AG08396 (cell line): Measurements from ENCODE around the gene ZNF785.
A peak's percentile ranks its signal among the peaks of the same experiment; 100 is the strongest.
"Not testable (repeated sequence)": the region's sequence is repeated elsewhere in the genome, so short reads cannot be mapped to it uniquely, and the experiment has no call there.

Experiments used
- DNase-seq: peaks from one replicate; pipeline ENCODE4 v3.0.0; 2012; ENCODE audit warnings: low spot score, mixed read lengths

The ZNF785 gene

DNA sequence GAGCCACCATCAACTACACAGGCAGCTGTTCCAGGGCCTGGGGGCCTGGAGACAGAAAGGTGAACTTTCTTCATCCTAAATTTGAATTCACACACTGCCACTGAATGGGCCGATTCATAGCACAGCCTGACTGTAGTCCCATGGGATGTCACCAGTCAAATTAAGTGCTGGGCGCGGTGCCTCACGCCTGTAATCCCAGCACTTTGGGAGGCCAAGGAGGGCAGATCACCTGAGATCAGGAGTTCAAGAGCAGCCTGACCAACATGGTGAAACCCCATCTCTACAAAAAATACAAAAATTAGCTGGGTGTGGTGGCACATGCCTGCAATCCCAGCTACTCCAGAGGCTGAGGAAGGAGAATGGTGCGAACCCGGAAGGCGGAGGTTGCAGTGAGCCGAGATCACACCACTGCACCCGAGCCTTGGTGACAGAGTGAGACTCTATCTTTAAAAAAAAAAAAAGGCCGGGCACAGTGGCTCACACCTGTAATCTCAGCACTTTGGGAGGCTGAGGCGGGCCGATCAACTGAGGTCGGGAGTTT, 45.4 kb downstream of the ZNF785 start:
- DNase-seq = not testable (repeated sequence)

DNA sequence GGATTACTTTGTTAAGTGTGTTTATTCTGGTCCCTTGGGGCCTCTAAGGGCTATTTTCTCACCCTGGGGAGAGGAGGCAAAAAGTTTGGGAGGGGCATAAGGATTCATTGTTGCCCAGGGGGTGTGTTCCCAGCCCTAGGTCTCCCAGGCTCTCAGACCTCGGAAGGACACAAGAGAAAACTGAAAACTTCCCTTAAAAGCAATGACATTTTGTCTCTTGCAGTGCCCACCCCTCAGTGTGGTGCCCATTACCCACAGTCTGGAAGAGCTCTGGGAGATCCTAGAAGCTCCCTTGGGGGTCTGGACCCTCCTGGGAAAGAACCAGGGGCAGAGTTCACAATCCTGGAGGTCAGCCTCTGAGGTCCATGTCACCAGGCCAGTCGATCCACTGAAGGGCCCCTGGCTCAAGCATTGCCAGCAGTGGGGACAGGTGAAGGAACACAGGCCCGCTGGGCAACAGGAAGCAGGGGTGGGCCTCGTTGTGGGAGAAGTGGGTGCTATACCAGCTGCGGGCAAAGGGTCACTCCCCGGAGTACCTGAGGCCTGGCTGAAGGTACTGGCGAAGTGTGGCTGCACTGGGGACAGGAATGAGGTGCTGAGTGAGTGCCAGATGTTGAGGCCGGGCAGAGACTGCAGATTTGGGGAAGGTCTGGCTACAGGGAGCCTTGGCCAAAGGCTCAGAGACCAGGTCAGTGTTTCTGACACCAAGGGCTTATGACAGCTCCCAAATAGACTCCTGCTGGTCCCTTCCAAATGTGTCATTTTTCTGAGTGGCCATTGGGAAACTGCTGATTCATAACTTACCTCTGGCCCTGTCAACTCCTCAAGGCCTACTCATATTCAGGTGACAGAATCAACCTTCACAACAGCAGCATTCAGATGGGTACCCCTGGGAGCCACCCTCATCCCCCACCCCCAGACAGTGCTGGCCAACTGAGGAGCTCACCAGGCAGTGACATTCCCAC, 46.2 kb downstream of the ZNF785 start:
- no peak for DNase-seq

DNA sequence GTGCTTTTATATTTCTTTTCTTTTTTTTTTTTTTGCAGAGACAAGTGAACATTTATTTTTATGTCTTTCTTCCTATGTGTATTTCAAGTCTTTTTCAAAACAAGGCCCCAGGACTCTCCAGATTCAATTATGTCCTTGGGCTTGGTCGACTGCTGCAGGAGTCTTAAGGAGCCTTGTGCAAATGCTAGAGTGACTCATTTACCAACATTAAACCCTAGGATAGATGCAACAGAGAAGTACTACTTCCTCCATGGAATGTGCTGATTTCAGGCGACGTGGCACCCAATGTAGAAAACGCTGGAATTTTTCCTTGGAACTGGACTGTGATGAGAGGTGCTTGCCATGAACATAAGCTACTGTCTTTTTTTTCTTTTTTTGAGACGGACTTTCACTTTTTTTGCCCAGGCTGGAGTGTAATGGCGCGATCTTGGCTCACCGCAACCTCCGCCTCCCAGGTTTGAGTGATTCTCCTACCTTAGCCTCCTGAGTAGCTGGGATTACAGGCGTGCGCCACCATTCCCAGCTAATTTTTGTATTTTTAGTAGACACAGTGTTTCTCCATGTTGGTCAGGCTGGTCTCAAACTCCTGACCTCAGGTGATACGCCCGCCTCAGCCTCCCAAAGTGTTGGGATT, 49.0 kb downstream of the ZNF785 start:
- not testable (repeated sequence) for DNase-seq

DNA sequence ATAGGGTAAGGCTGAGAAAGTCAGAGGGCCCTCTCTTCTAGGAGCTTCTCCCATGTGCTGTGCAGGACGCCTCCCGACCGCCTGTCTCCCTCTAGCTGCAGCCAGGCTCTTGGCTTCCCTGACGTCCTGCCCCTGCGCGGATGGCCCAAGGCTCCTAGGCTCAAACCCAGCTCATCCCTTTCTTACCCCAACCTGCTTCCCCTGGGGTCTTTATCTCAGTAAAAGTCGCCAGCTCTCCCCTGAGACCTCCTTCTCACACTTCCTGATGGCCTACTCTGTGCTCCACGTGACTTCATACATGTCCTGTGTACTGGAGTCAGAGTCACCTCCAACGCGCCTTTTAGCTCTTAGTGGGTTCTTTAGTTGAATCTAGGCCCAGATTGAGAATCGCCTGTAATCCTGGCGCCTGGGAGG, 49.7 kb downstream of the ZNF785 start:
- peak; percentile 68 for DNase-seq

DNA sequence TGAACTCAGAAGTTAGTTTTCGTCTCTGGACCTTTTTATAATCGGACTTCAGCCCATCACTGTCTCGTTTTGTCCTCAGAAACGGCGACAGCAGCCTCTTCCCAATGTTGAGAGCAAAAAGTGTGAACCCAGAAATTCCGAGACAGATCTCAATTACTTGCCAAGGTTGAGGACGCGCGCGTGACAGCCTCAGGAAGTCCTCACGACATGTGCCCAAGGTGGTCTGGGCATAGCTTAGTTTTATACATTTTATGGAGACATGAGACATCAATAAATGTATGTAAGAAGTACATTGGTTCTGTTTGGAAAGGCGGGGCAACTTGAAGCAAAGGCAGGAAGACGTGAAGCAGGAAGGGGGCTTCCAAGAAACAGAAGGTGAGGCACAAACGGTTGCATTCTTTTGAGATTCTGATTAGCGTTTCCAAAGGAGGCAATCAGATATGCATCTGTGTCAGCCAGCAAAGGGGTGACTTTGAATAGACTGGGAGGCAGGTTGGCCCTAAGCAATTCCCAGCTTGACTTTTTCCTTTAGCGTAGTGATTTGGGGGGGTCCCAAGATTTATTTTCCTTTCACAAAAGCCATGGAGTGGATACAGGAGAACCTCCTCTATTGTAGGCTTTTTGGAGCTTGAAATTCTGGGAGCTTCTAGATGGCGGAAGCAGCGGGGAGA, 50.3 kb downstream of the ZNF785 start:
- DNase-seq = no peak

DNA sequence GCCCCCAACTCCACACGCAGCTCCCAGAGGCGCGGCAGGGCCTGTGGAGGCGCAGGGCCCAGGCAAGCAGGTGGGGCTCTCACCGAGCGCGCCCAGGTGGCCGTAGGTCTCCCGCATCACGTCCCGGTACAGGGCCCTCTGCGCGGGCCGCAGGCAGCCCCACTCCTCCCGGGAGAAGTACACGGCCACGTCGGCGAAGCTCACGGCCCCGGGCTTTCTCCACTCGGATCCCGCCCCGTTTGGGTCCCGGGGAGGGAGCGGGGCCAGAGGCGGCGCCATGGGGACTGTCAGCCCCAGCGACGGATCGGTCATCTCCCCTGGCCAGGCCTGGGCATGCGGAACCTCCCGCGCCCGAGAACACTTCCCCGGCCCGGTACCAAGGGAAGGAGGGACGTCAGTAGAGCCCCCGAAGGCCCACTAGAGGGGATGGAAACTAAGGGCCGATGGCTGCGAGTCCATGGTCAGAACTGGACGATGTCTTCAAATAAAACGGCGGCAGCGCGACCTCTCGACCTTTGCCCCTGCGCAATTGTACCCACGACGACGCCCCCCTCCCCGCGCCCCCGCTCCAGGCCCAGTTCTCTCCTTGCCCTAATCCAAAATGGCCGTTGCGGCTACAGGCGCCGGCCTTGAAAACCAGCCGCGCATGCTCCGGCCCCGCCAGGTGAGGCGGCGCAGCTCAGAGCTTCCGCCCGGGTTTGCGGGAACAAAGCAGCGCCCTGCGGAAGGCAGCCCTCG, 51.0 kb downstream of the ZNF785 start, which contains the start of gene ZNF747:
Gene ZNF747, minus strand, starts transcription at position 491 of the 738 bp plus-strand sequence. Its CDS starts 179 bp downstream, at position 312.
- DNase-seq = peak; percentile 90

DNA sequence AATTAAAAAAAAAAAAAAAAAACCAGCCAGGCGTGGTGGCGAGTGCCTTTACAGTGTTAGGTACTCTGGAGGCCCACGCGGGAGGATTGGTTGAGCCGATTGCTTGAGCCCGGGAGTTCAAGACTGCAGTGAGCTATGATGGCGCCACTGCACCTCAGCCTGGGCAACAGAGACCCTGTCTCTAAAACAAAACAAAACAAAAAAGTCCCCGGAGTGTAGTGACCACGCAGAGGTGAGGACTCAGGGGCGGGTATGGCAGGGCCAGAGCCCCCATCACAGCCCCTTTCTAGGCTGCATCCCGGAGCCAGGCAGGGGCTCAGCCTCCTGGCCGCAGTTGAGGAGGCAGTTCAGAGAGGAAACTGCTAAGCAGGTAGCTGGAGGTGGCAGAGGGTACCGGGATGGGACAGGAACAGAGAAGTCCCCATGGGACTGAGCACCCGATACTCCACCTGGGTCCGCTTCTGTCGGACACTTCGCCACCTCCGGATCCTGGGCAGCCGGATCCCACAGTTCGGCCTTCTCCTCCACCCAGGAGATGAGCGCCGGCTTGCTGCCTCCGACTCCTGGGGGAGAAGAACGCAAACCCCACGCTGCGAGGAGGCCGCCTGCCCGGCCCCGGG, 51.6 kb downstream of the ZNF785 start:
- peak; percentile 41 for DNase-seq

DNA sequence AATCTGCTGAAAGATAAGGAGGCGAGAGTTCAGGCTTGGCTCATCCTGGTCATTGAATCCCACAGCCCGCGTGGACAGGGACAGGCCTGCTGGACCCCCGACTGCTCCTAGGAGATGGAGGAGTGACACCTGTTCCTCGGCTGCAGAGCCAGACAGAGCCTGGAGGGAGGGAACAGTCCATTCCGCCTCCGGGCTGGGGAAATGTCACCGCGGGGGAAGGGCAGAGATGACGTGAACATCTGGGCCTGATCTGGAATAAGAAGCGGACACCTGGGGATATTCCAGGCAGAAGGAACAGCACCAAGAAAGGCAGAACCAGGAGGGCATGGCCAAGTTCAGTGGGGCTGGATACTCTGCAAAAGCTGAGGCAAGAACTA, 52.4 kb downstream of the ZNF785 start:
- no peak for DNase-seq

DNA sequence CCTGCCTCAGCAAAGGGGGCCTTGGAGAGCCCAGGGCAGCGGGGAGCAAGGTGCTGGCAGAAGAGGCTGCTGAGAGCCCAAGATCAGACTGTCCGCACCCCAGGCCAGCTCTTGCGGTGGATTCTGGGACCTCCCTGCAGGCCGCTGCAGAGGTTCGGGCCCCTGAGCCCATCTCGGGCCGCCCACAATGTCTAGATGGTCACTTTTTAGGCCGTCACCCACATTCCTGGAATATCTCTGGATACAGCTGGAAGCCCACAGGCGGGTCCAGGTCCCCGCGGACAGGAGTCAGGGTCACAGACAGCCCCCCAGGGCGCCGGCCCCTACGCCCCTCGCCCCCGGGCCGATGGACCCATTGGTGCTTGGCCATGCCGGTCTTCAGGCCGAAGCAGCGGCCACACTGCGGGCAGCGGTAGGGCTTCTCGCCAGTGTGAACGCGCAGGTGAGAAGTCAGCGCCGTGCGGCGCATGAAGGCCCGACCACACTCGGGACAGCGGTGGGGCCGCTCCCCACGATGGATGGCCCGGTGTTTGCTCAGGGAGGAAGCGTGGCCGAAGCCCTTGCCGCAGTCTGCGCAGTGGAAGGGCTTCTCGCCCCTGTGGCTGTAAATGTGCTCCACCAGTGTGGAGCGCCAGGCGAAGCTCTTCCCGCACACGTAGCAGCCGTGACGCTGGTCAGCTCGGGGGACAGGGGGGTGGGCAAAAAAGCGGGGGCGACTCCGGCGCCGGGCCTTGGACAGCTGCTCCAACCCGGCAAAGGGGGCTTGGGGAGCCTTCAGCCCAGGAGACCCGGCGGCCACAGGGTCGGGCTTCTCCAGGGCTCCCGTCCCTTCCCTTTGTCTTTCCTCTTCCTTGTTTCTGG, 53.0 kb downstream of the ZNF785 start:
- no peak for DNase-seq
